ENCODE measurements around the gene LAPTM4A. TPM values are rescaled to one million over a fixed set of nuclear protein-coding genes. Genes with fewer than 3 reads are reported as not detected.
"Not testable (repeated sequence)": the region's sequence is repeated elsewhere in the genome, so short reads cannot be mapped to it uniquely, and the experiment has no call there.

The LAPTM4A gene
- total RNA-seq, 4 donors from 2014 or later = 138 to 216 (median 191) TPM

GRCh38 chr2:20074901-20075300 lies 23.5 kb upstream of the LAPTM4A start:
- Histone ChIP-seq H3K9me3 (no peaks in the 10 kb centered on the region), H3K27ac (no peak overlapping the region), H3K4me3 (no peak overlapping the region), H3K36me3 (no peaks in the 10 kb centered on the region), H3K4me1 (peaks cover 0 to 32% (median 11%) of the 10 kb centered on the region in 4 donors), H3K27me3 (no peaks in the 10 kb centered on the region)
- no peak for TF ChIP-seq POLR2A (IDR thresholded peaks at IDR 0.05)
- no peak for TF ChIP-seq CTCF (IDR thresholded peaks at IDR 0.05)
- no peak for TF ChIP-seq EP300 (IDR thresholded peaks at IDR 0.05)
- no peak for DNase-seq (ENCODE audit: low spot score in 2 of 2)
- 75 to 82% methylated on average over 8 of the region's 8 CpGs for WGBS, 2 donors

- not testable (repeated sequence) for H3K9me3 ChIP-seq; DNase-seq (ENCODE audit: low spot score in 2 of 2); H3K36me3 ChIP-seq; H3K27me3 ChIP-seq; H3K4me3 ChIP-seq
- H3K27ac ChIP-seq = peak overlapping the region in 2 of 4 donors; percentile 85 to 91
- peaks cover 0 to 32% (median 11%) of the 10 kb centered on the region in 4 donors for H3K4me1 ChIP-seq
- 51 to 64% methylated on average over 9 of the region's 9 CpGs for WGBS, 2 donors
These were observed 22.7 kb upstream of the LAPTM4A start for GRCh38 chr2:20074046-20074648.

GRCh38 chr2:20073460-20073859 lies 22.0 kb upstream of the LAPTM4A start:
- no peaks in the 10 kb centered on the region for H3K36me3 ChIP-seq
- H3K9me3 ChIP-seq = no peaks in the 10 kb centered on the region
- H3K4me3 ChIP-seq = no peak overlapping the region
- 64 to 68% methylated on average over 2 of the region's 2 CpGs for WGBS, 2 donors
- TF ChIP-seq EP300 (IDR thresholded peaks at IDR 0.05) = no peak
- no peak for TF ChIP-seq POLR2A (IDR thresholded peaks at IDR 0.05)
- TF ChIP-seq CTCF (IDR thresholded peaks at IDR 0.05) = no peak
- H3K27ac ChIP-seq = peak overlapping the region in 2 of 4 donors; percentile 85 to 91
- peaks cover 0 to 38% (median 13%) of the 10 kb centered on the region in 4 donors for H3K4me1 ChIP-seq
- H3K27me3 ChIP-seq = no peaks in the 10 kb centered on the region
- DNase-seq (ENCODE audit: low spot score in 2 of 2) = no peak

DNA sequence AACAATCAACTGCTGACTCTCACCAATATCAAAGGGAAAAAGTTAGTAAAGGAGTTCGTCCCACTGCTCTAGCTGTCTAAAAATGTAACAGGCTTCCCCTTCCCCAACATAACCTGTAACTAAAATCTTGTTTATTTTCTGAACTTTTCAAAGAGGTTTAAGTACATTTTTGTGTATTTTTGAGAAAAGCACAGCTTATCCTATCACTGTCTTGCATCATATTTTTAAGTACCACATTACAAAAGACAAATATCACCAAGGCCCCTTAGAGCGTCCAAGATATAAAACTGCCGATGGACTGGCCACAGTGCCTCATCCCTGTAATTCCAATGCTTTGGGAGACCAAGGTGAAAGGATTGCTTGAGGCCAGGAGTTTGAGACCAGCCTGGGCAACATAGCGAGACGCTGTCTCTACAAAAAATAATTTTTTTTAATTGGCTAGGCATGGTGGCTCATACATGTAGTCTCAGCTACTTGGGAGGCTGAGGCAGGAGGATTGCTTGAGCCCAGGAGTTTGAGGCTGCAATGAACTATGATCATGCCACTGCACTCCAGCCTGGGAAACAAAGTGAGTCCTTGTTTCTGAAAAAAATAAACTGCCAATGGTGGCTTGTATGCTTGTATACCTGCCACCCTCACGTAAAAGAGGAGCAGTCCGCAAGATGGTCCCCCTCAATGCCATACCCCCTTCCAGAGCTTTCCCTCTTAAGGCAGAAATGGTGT lies 21.2 kb upstream of the LAPTM4A start:
- no peaks in the 10 kb centered on the region for H3K9me3 ChIP-seq
- no peak for DNase-seq (ENCODE audit: low spot score in 2 of 2)
- H3K4me1 ChIP-seq = peaks cover 0 to 43% (median 15%) of the 10 kb centered on the region in 4 donors
- no peak overlapping the region for H3K4me3 ChIP-seq
- H3K27me3 ChIP-seq = no peaks in the 10 kb centered on the region
- 79 to 85% methylated on average over 7 of the region's 7 CpGs for WGBS, 2 donors
- no peaks in the 10 kb centered on the region for H3K36me3 ChIP-seq
- peak overlapping the region; percentile 46 to 91 (median 78) for H3K27ac ChIP-seq
- TF ChIP-seq EP300 (IDR thresholded peaks at IDR 0.05) = no peak
- TF ChIP-seq CTCF (IDR thresholded peaks at IDR 0.05) = no peak
- TF ChIP-seq POLR2A (IDR thresholded peaks at IDR 0.05) = no peak

- H3K27me3 ChIP-seq = no peaks in the 10 kb centered on the region
- WGBS, 2 donors = 32 to 38% methylated on average over 11 to 14 of the region's 14 CpGs
- H3K4me1 ChIP-seq = peaks cover 0 to 43% (median 15%) of the 10 kb centered on the region in 4 donors
These were observed 20.3 kb upstream of the LAPTM4A start for GRCh38 chr2:20071397-20072383.

More at GRCh38 chr2:20071397-20072383, 20.3 kb upstream of the LAPTM4A start:
- Histone ChIP-seq H3K27ac (peak overlapping the region; percentile 46 to 91 (median 78)), H3K4me3 (peak overlapping the region in 1 of 4 donors; percentile 1), H3K36me3 (no peaks in the 10 kb centered on the region), H3K9me3 (no peaks in the 10 kb centered on the region)
- TF ChIP-seq EP300 (IDR thresholded peaks at IDR 0.05) = peak in 1 of 2 donors; percentile 92
- TF ChIP-seq POLR2A (IDR thresholded peaks at IDR 0.05) = no peak
- peak in 1 of 2 donors; percentile 58 for DNase-seq (ENCODE audit: low spot score in 2 of 2)
